CD4-positive, alpha-beta T cell treated with Interleukin-6 for 4 hours (primary cell): ENCODE results near the gene GPC3.
"Not testable (repeated sequence)": the region's sequence is repeated elsewhere in the genome, so short reads cannot be mapped to it uniquely, and the experiment has no call there.

Source experiments
- DNase-seq: peaks from one replicate; pipeline ENCODE4 v3.0.0-alpha.2; 2020; ENCODE audit warnings: mixed read lengths

GPC3 gene

DNA sequence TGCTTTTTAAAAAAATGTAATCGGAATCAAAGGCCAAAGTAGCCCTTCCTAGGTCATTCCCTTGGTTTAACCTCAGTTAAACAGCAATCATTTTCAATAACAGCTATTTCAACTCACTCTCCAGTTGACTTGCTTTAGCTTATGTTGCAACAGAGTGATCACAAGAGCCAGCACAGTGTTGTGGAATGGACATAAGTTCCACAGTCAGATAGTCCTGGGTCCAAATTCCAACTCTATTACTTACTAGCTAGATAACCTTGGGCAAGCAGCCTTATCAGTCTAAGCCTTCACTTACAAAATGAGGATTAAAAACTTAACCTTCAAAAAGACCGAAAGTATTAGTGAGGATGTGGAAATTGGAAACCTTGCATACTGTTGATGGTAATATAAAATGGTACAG is 9.2 kb upstream of the GPC3 start:
- DNase-seq: no peak

DNA sequence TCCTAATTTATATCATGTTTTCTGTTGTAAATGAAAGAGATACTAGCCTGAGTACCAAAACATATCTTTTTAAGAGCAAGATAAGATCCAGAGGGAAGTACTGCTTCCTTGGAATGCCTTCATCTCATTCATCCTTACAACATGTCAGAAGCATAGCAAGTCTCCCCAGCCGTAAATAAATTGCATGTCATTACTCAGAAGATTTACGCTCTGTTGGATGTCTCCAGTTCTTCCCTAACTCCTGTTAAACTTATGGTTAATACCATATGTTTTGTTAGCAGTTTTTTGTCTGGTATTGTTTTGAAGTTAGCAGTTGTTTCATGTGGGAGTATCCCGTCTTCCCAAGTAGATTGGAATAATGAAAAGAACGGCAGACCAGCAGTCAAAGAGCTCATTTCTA is 7.5 kb upstream of the GPC3 start:
- no peak for DNase-seq

DNA sequence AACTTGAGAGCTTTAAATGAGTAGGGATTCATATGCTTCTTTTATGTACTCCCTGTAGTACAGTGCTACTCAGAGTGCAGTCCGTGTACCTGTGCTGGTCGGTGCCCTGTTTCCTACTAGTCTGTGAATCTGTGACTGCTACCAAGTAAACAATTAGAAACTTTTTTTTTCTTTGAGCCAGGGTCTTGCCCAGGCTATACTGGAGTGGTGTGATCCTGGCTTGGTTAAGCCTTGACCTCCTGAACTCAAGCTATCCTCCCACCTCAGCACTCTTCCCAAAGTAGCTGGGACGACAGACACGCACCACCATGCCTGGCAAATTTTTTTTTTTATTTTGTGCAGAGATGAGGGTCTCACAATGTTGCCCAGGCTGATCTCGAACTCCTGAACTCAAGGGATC is 6.4 kb upstream of the GPC3 start:
- DNase-seq: no peak

DNA sequence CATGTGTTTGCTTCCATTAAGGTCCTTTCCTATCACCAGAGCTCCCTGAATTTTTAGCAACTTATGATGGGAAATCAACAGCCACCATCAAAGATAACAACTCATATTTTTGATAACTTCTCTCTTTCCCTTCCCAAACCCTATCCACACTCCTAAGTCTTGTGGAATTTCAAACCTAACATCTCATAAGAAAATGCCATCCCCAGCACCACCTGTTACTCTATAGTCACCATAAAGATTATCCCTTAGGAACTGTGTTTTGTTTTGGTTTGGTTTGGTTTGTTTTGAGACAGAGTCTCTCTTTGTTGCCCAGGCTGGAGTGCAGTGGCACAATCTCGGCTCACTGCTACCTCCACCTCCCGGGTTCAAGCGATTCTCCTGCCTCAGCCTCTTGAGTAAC is 5.7 kb upstream of the GPC3 start:
- not testable (repeated sequence) for DNase-seq

DNA sequence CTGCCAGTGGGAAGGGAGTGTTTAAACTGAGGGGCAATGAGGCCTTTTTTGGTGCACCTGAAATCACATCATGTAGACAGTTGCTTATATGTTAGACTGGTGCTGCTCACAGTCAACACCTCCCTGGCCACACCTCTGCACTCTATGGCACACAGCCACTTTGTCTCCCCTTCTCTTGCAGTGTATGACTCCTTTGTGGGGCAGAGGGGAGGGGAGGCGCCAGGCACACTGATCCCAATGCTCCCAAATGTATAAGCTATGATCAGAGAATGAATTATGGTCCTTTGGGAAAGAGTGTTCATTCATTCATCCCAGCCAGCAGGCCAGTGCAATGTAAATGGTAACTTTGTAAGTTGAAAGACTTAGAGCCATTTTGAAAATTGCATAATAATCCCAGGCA is 4.6 kb upstream of the GPC3 start:
- no peak for DNase-seq

DNA sequence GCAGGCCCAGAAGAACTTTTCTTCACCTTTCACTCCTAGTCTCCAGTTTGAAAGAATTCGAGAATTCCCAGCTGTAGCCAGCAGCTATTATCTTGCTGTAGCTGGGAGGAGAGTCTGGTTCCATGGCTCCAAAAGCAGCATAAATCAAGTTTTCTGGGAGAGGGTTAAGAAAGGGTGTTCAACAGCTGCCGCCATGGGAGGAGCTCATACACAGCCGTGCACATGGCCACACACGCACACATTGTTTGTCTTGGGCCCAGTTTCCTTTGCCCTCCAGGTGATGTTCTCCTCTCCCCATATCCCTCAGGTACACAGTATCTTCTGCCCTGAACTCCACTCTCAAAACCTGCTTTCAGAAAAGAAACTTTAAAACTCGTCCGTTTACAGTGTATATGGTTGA is 4.1 kb upstream of the GPC3 start:
- DNase-seq: no peak

DNA sequence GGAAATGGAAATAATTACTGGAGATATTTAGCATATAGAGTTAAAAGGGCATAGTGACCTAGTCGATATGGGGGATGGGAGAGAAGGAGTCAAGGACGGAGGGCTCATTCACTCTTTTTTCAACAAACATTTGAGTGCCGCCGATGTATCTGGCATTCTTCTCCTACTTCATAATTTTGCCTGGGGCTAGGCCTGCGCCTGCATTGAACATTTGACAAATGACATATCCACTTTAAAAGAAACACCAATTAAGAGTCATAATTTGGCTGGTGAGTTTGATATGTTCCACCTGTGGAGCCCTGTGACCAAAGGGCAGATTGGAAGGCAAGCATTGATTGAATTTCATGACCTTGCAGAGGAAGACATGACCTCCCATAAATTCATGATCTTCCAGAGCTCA is 2.6 kb upstream of the GPC3 start:
- DNase-seq: no peak

DNA sequence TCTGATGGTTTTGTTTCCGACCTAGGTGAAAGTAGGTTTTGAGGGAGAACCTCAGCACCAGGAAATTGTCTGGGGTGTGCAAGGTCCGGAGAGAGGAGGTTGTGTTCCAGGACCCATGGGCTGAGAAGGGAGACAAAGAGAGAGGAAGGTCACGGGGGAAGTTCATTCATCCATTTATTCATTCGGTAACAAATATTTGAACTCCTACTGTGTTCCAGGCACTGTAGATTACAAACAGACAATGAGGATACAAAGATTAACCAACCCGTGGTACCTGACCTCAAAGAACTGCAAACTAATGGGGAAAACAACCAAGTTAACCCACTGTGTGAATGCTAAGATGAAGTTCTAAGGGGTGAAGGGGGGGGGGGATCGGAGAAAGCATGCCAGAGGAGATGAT is 1.8 kb upstream of the GPC3 start:
- DNase-seq: no peak

DNA sequence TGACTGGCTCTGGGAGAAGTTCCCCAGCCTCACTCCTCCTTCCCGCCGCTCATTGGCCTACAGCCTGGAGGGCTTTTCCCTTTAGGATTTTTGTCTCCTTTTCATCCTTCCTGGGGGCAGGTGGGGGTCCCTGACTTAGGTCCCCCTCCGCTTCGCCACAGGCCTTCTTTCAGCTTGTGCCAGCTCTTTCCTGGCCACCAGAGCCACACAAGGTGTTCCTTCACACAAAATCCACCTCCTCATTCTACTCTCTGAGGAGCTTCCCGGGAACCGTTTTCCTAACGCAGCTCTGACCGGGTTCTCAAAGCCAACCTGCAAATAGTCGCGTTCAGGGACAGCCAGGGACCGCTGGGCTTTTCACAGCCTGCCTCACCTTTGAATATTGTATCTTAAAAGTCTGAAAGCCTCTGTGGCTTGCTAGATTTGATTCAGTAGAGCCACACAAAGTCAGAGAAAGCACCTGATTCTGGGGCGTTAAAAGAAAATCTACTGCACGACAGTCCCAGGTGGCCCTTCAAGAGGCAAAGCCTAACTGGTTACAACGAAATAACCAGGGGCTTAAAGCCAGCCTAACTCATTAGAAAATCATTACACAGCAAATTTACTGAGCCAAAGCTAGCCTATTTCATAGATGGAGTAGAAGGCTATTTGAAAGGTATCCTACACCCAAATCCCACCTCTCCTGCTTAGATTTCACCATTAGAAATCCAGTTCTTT is 731 bp upstream of the GPC3 start:
- DNase-seq: no peak

DNA sequence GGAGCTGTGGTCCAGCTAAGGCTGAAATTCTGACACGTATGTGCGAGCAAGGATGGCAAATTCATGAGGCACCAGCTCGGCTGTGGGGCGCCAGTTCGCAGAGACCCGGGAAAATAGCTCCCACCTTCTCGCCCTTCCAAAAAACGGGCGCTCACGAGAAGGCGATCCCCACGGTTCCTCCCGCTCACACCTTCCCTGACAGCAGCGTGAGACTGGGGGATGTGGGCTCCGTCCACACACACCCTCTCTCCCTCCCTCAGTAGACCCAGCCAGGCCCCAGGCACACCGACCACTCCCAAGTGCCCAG is 584 bp downstream of the GPC3 start:
- DNase-seq: no peak

DNA sequence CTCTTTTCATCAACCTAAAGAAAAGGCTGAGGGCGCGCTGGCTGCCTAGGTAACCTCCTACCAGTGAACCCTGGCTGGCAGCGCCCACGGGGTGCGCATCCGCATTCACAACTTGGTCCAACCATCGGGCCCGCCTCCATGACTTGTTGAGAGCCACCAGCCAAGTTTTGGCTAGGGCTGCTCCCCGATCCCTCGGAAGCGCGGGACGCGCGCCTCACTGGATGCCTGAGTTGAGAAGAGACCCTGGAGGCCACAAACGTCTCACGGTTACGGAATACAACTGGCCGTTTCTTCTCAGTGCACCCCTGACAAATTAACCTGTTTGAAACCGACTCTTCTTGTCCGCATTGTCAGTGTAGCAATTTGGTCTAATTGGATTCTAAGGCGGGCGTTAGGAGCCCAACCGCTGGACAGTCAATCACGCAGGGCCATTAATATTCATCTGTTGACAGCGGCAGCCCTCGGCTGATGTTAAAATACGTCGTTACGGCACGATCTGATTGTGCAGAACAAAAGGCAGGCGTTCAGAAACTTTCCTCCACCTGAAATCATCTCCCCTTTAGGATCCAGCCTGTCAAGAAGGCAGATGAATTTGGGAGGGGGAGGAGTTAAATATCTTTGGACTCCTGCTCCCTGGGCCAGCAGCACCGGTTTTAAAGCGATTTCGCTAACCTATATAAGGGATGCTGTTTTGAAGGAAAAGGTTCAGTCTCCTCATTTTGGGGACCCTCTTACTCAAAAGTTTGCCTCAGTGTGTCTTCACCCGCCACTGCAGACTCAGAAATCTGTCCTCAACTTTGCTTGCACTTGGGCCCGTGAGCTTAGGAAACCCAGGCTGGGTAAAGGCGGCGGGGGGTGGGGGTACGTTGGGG is 1.2 kb downstream of the GPC3 start:
- DNase-seq: no peak

DNA sequence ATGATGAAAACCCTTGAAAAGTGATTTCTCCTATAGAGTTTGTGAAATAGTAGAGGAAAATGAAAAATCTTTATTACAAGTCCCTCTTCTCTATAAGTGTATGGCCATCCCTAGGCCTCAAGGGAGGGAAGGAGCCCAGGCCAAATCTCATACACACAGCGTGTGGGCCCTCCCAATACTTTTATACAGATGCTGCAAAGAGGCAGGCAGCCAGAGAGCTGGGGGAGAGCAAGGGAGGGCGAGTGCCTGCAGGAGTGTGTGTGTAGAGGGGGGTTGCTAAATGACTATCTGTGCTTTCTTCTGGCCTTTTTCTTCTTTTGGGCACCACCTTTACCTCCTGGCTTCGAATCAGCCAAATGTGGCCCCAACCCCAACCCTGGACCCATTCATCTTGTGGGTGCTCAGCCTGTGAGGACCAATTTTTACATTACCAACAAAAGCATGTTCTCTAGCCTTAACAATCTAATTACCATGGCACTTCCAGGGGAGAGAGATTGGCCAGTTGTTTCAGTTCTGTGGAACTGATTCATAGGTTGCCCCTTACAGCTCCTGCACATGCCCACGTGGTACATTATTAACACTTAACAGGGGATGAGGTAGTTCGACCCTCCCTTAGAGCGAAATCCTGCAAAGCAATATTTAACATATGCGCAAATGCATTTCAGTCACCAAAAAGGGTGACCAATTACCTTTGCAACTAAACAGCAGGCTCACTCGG is 2.0 kb downstream of the GPC3 start:
- DNase-seq: no peak

DNA sequence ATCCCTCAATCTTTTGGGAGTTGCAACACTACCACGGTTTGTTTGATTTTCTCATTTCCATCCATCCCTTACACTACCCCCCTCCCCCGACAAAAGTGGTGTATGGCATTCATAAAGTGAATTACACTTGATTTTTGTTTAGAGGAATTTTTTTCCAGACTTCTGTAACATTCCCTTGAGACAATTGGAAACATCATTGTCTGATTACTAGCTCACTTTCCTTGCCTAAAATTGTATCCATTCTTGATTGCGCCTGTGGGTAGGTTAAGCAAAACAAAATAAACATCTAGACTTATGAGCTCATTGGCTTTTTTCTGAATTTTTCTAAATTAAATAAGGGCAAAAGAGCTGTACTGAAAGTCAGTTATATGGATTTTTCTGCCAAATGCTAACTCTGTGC is 3.5 kb downstream of the GPC3 start:
- no peak for DNase-seq

DNA sequence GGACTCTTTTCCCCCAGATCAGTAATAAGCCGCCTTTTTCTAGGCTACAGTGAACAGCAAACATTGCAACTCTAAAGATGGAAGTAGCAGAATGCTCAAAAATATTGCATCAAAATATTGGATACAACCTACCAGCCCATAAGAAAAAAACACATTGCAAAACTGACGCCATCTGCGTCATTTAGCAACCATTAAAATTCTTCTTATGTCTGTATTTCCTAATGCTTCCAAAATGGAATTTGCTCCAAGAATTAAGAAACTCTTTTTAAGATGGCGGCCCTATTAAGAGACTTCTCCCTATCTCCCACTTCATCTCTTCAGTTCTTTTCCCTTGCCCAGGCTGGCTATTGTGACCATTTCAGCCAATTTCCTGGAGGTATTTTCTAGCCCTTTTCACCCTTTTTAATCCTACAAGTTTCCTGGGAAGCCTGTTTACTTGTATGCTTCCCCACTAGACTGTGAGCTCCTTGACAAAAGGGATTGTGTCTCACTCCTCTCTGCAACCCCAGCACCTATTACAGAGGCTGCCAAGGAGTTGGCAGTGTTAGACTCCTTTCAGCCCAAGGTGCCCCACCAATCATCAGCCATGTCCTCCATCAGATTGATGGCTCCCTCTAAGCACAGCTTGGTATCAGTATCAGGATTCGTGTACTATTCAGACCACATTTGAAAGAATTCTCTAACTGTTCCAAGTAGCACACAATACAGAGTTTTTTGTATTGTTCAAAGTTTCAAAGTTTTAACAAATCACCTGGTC is 4.4 kb downstream of the GPC3 start:
- no peak for DNase-seq

DNA sequence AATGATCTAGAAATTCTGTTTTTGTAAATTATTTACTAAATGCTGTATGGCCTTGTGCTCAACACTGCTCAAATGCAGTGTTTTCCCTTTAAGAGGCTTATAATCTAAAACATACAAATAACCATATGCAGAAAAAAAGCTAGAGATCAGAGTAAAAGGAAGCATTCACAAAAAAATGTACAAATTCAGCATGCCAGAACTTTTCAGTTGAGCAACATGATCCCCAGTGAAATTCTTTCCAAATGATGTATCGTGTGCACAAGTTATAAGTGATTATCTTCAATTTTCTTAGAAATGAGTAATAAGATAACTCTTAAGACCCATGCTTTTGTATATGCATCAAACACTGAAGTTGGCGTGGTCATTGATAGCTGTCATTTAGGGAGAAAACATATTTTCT is 5.0 kb downstream of the GPC3 start:
- no peak for DNase-seq

DNA sequence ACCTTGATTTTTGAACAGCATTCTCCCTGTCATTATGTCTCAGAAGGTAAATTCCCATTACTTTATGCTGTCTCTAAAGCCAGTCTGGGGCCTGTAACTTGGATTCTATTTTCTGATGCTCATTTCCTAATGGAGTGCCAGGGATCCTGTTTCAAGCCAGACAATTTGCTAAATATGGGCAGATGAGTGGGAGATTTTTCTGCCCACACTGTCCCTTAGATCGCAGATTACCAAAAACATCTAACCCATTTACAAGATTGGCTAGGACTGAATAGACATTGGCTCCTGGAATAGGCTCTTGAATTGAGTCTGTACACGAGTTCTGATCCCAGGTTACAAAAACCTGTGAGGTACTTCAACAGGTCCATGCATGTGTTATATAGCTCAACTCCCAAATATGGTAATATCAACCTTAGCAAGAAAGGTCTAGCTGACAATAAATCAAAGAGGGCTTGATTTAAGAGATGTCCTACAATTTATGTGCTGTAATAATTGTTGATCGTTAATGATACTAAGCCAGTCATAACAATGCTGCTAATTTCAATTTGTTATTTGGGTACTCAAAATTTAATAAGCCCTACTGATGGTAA is 5.7 kb downstream of the GPC3 start:
- no peak for DNase-seq

DNA sequence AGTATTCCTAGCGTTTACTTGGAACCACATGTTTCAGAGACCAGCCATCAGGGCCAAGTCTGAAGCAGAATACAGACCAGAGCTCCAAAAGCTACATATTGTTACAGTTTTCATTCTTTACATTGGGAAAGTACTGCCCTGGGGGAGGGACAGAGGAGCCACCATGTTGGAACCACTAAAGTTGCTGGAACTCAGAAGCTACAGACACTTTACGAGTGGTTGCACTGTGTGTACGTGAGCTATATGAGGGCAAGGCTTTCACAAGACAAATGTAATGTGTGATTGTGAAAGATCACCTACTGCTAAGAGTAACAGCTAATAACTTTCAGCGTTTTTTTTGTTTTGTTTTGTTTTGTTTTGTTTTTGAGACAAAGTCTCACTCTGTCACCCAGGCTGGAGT is 11.7 kb downstream of the GPC3 start:
- DNase-seq: no peak

DNA sequence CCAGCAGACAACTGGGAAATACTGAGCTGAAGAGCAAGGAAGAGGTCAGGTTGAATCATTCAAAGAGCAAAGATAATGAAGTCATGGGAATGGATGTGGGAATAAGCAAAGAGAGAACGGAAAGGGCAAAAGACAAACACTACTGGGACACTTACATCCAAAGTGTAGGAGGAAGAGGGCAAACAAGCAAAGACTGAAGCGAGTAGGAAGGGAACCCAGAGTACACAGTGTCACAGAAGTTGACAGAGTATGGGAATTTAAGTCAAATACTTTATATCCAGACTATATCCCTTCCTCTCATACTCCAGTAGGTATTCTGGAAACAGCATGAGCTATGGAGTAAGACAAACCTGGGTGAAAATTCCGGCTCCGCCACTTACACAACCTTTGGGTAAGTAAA is 12.5 kb downstream of the GPC3 start:
- DNase-seq: no peak

DNA sequence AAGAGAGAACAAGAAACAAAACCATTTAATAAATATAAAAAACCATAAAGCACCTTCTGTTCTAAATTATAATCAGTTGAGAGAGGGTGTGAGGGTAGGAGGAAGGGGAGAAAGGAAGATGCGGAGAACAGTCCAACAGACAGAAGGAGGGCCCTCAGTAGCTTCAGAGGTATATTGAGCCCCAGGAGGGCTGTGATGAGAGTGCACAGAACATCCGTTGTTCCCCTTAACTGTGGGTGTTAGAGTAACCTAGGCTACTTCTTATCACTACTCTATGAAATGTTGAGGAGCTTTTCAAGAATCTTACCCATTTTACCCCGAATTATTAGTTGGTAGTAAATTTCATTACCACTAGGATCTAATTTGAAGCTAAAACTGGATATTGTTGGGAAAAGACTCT is 13.8 kb downstream of the GPC3 start:
- no peak for DNase-seq

DNA sequence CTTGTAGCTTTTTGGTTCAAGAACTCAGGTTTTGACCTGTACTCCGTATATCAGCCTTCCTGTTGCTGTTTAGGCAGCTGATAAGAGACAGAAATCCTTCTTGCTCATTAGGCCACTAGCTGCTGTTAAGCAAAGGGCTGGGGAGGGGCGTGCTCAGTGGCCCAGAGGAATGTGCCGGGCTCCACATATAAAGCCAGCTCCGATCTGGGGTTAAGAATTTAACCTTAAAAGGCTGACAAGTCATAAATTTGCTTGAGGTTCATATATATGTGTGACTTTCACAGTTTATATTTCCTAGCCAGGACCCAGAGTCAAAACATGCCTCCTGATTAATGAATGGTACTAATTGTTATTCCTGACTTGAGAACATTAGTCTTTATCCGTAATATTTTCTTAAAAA is 15.3 kb downstream of the GPC3 start:
- no peak for DNase-seq

DNA sequence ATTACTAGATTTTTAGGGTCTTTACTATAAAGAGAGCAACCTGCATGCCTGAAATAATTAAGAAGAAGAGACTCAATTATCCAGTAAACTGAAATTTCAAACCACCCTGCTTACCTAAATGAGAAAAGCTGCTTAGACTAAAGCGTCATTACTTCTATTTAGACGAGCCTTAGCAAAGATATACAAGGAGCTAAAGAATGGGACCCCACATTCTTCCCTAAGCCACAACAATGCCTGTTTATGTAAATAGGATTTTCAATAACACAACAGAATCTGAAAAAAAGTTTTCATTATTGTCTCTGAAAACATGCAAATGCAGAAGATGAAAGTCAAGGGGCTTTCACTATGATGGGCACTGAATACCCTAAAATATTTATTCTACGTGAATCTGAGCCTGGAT is 16.2 kb downstream of the GPC3 start:
- no peak for DNase-seq

DNA sequence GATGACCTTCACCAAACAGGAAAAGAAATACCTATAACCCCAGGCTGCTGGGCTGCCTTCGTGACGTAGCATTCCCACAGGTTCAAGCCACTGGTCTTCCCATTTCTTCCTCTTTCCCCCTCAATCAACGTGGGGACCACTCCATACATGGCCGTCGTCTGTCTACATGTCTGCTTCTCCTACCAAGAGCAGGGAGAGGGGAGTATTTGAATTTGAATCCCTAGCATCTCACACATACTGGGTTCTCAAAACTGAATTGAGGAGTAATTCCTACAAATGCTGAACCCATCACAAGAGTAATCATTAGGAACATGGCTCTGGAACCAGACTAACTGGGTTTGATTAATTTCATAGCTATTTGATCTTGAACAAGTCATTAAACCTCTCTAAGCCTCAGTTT is 17.3 kb downstream of the GPC3 start:
- DNase-seq: no peak

DNA sequence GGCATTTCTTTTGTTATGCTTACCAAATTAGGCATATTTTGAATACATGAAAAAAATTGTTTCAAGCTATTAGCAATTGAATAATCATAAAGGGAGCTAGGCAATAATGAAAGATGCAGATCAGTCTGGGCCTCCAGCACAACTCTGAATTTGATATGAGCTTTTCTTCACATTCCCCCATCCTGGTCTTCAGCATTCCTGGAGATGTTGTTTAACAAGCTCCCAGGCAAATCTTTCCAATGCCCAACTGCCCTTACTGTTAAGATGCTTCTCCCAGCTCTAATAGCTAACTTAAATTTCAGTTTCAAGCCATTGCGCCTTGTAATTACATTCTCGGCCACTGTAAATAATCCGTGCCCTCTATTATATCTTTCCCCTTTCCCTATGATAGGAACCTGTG is 19.2 kb downstream of the GPC3 start:
- no peak for DNase-seq
